ENCODE measurements around the gene SDK1. TPM values are rescaled to one million over a fixed set of nuclear protein-coding genes. Genes with fewer than 3 reads are reported as not detected.

The SDK1 gene
- total RNA-seq, 1 donor from 2014 or later, result 4.3 TPM

GRCh38 chr7:3974329-3974728 lies 673.3 kb downstream of the SDK1 start:
- Mint-ChIP-seq H3K4me3 (ENCODE audit: unreplicated experiment) (no peak overlapping the region), H3K9me3 (ENCODE audit: unreplicated experiment) (peaks cover 22% of the 10 kb centered on the region), H3K27me3 (ENCODE audit: unreplicated experiment) (peaks cover 5% of the 10 kb centered on the region), H3K36me3 (ENCODE audit: low read depth, unreplicated experiment) (peaks cover 17% of the 10 kb centered on the region), H3K4me1 (ENCODE audit: unreplicated experiment) (peaks cover 2% of the 10 kb centered on the region), H3K27ac (ENCODE audit: unreplicated experiment) (no peak overlapping the region)
- no peak for DNase-seq (ENCODE audit: low spot score)
- no peak for TF ChIP-seq CTCF (IDR thresholded peaks at IDR 0.05; ENCODE audit: unreplicated experiment)

GRCh38 chr7:3975371-3975770 lies 674.3 kb downstream of the SDK1 start:
- Mint-ChIP-seq H3K4me3 (ENCODE audit: unreplicated experiment) (no peak overlapping the region), H3K4me1 (ENCODE audit: unreplicated experiment) (peaks cover 6% of the 10 kb centered on the region), H3K9me3 (ENCODE audit: unreplicated experiment) (peaks cover 22% of the 10 kb centered on the region), H3K27me3 (ENCODE audit: unreplicated experiment) (peaks cover 5% of the 10 kb centered on the region), H3K36me3 (ENCODE audit: low read depth, unreplicated experiment) (peaks cover 17% of the 10 kb centered on the region), H3K27ac (ENCODE audit: unreplicated experiment) (no peak overlapping the region)
- no peak for TF ChIP-seq CTCF (IDR thresholded peaks at IDR 0.05; ENCODE audit: unreplicated experiment)
- no peak for DNase-seq (ENCODE audit: low spot score)

- Mint-ChIP-seq H3K36me3 (ENCODE audit: low read depth, unreplicated experiment) (peaks cover 17% of the 10 kb centered on the region), H3K27ac (ENCODE audit: unreplicated experiment) (no peak overlapping the region), H3K4me1 (ENCODE audit: unreplicated experiment) (peaks cover 6% of the 10 kb centered on the region), H3K4me3 (ENCODE audit: unreplicated experiment) (peak overlapping the region; percentile 67), H3K9me3 (ENCODE audit: unreplicated experiment) (peaks cover 22% of the 10 kb centered on the region), H3K27me3 (ENCODE audit: unreplicated experiment) (peaks cover 5% of the 10 kb centered on the region)
- TF ChIP-seq CTCF (IDR thresholded peaks at IDR 0.05; ENCODE audit: unreplicated experiment), result no peak
- DNase-seq (ENCODE audit: low spot score), result no peak
Observed at GRCh38 chr7:3977391-3977790, 676.3 kb downstream of the SDK1 start.

- peaks cover 6% of the 10 kb centered on the region for H3K4me1 Mint-ChIP-seq (ENCODE audit: unreplicated experiment)
- peaks cover 22% of the 10 kb centered on the region for H3K9me3 Mint-ChIP-seq (ENCODE audit: unreplicated experiment)
- no peak for DNase-seq (ENCODE audit: low spot score)
- TF ChIP-seq CTCF (IDR thresholded peaks at IDR 0.05; ENCODE audit: unreplicated experiment), result no peak
- H3K27me3 Mint-ChIP-seq (ENCODE audit: unreplicated experiment), result peaks cover 5% of the 10 kb centered on the region
- peaks cover 17% of the 10 kb centered on the region for H3K36me3 Mint-ChIP-seq (ENCODE audit: low read depth, unreplicated experiment)
- no peak overlapping the region for H3K27ac Mint-ChIP-seq (ENCODE audit: unreplicated experiment)
- no peak overlapping the region for H3K4me3 Mint-ChIP-seq (ENCODE audit: unreplicated experiment)
Observed at GRCh38 chr7:3978839-3979238, 677.8 kb downstream of the SDK1 start.

- Mint-ChIP-seq H3K4me1 (ENCODE audit: unreplicated experiment) (peaks cover 6% of the 10 kb centered on the region), H3K36me3 (ENCODE audit: low read depth, unreplicated experiment) (peaks cover 10% of the 10 kb centered on the region), H3K27ac (ENCODE audit: unreplicated experiment) (peak overlapping the region; percentile 45), H3K4me3 (ENCODE audit: unreplicated experiment) (no peak overlapping the region), H3K9me3 (ENCODE audit: unreplicated experiment) (peaks cover 15% of the 10 kb centered on the region), H3K27me3 (ENCODE audit: unreplicated experiment) (peaks cover 2% of the 10 kb centered on the region)
- TF ChIP-seq CTCF (IDR thresholded peaks at IDR 0.05; ENCODE audit: unreplicated experiment), result no peak
- DNase-seq (ENCODE audit: low spot score), result no peak
Observed at GRCh38 chr7:3979611-3980299, 678.7 kb downstream of the SDK1 start.

Data from endothelial cell (in vitro differentiated cells).